ENCODE measurements around the gene CYP4A11. TPM values are rescaled to one million over a fixed set of nuclear protein-coding genes. Genes with fewer than 3 reads are reported as not detected.
"Not testable (repeated sequence)": the region's sequence is repeated elsewhere in the genome, so short reads cannot be mapped to it uniquely, and the experiment has no call there.

The CYP4A11 gene
- total and polyA plus RNA-seq, 10 of the 15 experiments (the other 5 are each of a cell fraction or from before 2014, with no cell fraction given) = 0.13 TPM; not detected in 9

- H2AFZ ChIP-seq (ENCODE audit: control insufficient read depth, low read depth, low read length) = no peak overlapping the region
- no peaks in the 10 kb centered on the region for H4K20me1 ChIP-seq (ENCODE audit: control insufficient read depth, insufficient read depth)
- H3K4me3 ChIP-seq = no peak overlapping the region
- H3K79me2 ChIP-seq (ENCODE audit: control insufficient read depth, insufficient read depth, low read length) = no peaks in the 10 kb centered on the region
- intact Hi-C loops (cut with micrococcal nuclease; ENCODE audit: unreplicated experiment) = no loop called here
- BruUV-seq (replicated peaks) = no TSS peak
- in situ Hi-C loops (cut with MboI) = no loop called here
- ChIA-PET CTCF (no interaction called here), SMC1A (ENCODE audit: uncharacterized antibody, unreplicated experiment) (no interaction called here), RAD21 (ENCODE audit: unreplicated experiment) (no interaction called here), POLR2A (no interaction called here)
- ATAC-seq (no peak), DNase-seq (ENCODE audit: low read depth, low spot score) (no peak), FAIRE-seq (no peak)
- WGBS (ENCODE audit: insufficient coverage, insufficient replicate concordance, low lambda C conversion rate, missing lambda C conversion rate) = 8% methylated on average over 5 of the region's 5 CpGs
- no peaks in the 10 kb centered on the region for H3K27me3 ChIP-seq (replicated peaks in 1 of 2; ENCODE audit: control insufficient read depth in 2 of 2, insufficient read depth in 2 of 2, low read length in 1 of 2)
- no peak for TF ChIP-seq MTA3 (IDR thresholded peaks at IDR 0.05; ENCODE audit: borderline replicate concordance, low read length)
- TF ChIP-seq USF1 (IDR thresholded peaks at IDR 0.05; ENCODE audit: borderline replicate concordance, extremely low read length, insufficient read depth, low read depth, low read length) = no peak
- TF ChIP-seq E2F8 (IDR thresholded peaks at IDR 0.05; ENCODE audit: low read depth, partially characterized antibody) = no peak
- no peak for TF ChIP-seq CEBPZ (IDR thresholded peaks at IDR 0.05; ENCODE audit: low read depth, low read length)
- TF ChIP-seq CTCF (IDR thresholded peaks at IDR 0.05 in 2 of 3, conservative IDR thresholded peaks at IDR 0.05 in 1 of 3; ENCODE audit: control insufficient read depth in 2 of 3, extremely low read depth in 1 of 3, insufficient read depth in 1 of 3, low read depth in 3 of 3, low read length in 3 of 3) = peak in 1 of 3 experiments; percentile 26; a peak in 1 of 6 replicates
- H3K9ac ChIP-seq (ENCODE audit: control insufficient read depth, insufficient read depth, low read length) = no peak overlapping the region
- no peaks in the 10 kb centered on the region for H3K9me3 ChIP-seq (replicated peaks; ENCODE audit: control insufficient read depth, insufficient read depth, low read length)
- no peak overlapping the region for H3K27ac ChIP-seq (ENCODE audit: control insufficient read depth, insufficient read depth)
- H3K36me3 ChIP-seq (ENCODE audit: control insufficient read depth in 2 of 2, insufficient read depth in 2 of 2, low read length in 1 of 2) = no peaks in the 10 kb centered on the region
- H3K4me2 ChIP-seq (ENCODE audit: control insufficient read depth, insufficient read depth) = no peak overlapping the region
- no peaks in the 10 kb centered on the region for H3K4me1 ChIP-seq (ENCODE audit: control insufficient read depth, insufficient read depth, low read length)
These were observed 27.8 kb upstream of the CYP4A11 start for GRCh38 chr1:46969014-46969619.

GRCh38 chr1:46962272-46962671 lies 21.0 kb upstream of the CYP4A11 start:
- BruUV-seq (replicated peaks); H3K4me1 ChIP-seq (ENCODE audit: control insufficient read depth, insufficient read depth, low read length); H3K4me3 ChIP-seq; H4K20me1 ChIP-seq (ENCODE audit: control insufficient read depth, insufficient read depth); H3K27ac ChIP-seq (ENCODE audit: control insufficient read depth, insufficient read depth); H3K79me2 ChIP-seq (ENCODE audit: control insufficient read depth, insufficient read depth, low read length); H3K9ac ChIP-seq (ENCODE audit: control insufficient read depth, insufficient read depth, low read length); H2AFZ ChIP-seq (ENCODE audit: control insufficient read depth, low read depth, low read length); H3K9me3 ChIP-seq (replicated peaks; ENCODE audit: control insufficient read depth, insufficient read depth, low read length); POLR2A ChIA-PET; DNase-seq (ENCODE audit: low read depth, low spot score); H3K27me3 ChIP-seq (replicated peaks in 1 of 2; ENCODE audit: control insufficient read depth in 2 of 2, insufficient read depth in 2 of 2, low read length in 1 of 2); RAD21 ChIA-PET (ENCODE audit: unreplicated experiment); H3K36me3 ChIP-seq (ENCODE audit: control insufficient read depth in 2 of 2, insufficient read depth in 2 of 2, low read length in 1 of 2); intact Hi-C loops (cut with micrococcal nuclease; ENCODE audit: unreplicated experiment); H3K4me2 ChIP-seq (ENCODE audit: control insufficient read depth, insufficient read depth); FAIRE-seq; in situ Hi-C loops (cut with MboI); SMC1A ChIA-PET (ENCODE audit: uncharacterized antibody, unreplicated experiment); ATAC-seq; CTCF ChIA-PET: not testable (repeated sequence)
- 2% methylated on average over 4 of the region's 4 CpGs for WGBS (ENCODE audit: insufficient coverage, insufficient replicate concordance, low lambda C conversion rate, missing lambda C conversion rate)
